HepG2 (cell line): Measurements from ENCODE around the gene GSKIP. TPM values are rescaled to one million over a fixed set of nuclear protein-coding genes. Genes with fewer than 3 reads are reported as not detected.
A peak's percentile ranks its signal among the peaks of the same experiment; 100 is the strongest.

Experiments
- AGO1 ChIP-seq: fragments of 200-400 bp; formaldehyde crosslinking; IDR thresholded peaks from 2 replicates; pipeline ENCODE4 v1.6.1; 2017; ENCODE audit warnings: mild to moderate bottlenecking, low read depth, low read length, moderate library complexity; ENCODE audit not compliant: poor library complexity, severe bottlenecking
- ATF4 ChIP-seq, 2 experiments: fragments of 450-650 bp in 1 of 2; sonication (generic) in 1 of 2; formaldehyde crosslinking; IDR thresholded peaks; 2 replicates each; pipeline versions ENCODE4 v1.5.0 to v1.8.0; 2020 to 2022; ENCODE audit warnings: mild to moderate bottlenecking in 1 of 2, missing genetic modification reagents in 1 of 2
- ATM ChIP-seq: fragments of 450-650 bp; IDR thresholded peaks from 2 replicates; pipeline ENCODE4 v1.7.1; 2017; ENCODE audit warnings: mild to moderate bottlenecking, borderline replicate concordance
- CTCF ChIP-seq: sonication (generic); formaldehyde crosslinking; IDR thresholded peaks from 2 replicates; pipeline ENCODE4 v1.5.0; 2020; ENCODE audit warnings: mild to moderate bottlenecking, missing genetic modification reagents, moderate library complexity
- ETV6 ChIP-seq: sonication (generic); formaldehyde crosslinking; conservative IDR thresholded peaks from 2 replicates; pipeline ENCODE4 v1.4.0; 2020; ENCODE audit warnings: missing genetic modification reagents
- HNF1A ChIP-seq, 2 experiments: sonication (generic) in 1 of 2; formaldehyde crosslinking in 1 of 2; IDR thresholded peaks; 2 replicates each; pipeline versions ENCODE4 v1.4.0 to v1.6.1; 2016 to 2020; ENCODE audit warnings: borderline replicate concordance in 1 of 2, low read depth in 1 of 2, mild to moderate bottlenecking in 1 of 2, missing genetic modification reagents in 1 of 2
- HOXA7 ChIP-seq: sonication (generic); formaldehyde crosslinking; IDR thresholded peaks from 2 replicates; pipeline ENCODE4 v1.8.1; 2022; ENCODE audit warnings: mild to moderate bottlenecking, missing genetic modification reagents, moderate library complexity
- KLF13 ChIP-seq: sonication (generic); formaldehyde crosslinking; IDR thresholded peaks from 2 replicates; pipeline ENCODE4 v1.4.0; 2020; ENCODE audit warnings: mild to moderate bottlenecking, missing genetic modification reagents
- MXD1 ChIP-seq: sonication (generic); formaldehyde crosslinking; IDR thresholded peaks from 2 replicates; pipeline ENCODE4 v1.4.0; 2020; ENCODE audit warnings: mild to moderate bottlenecking, missing genetic modification reagents
- NFYB ChIP-seq: sonication (generic); formaldehyde crosslinking; IDR thresholded peaks from 2 replicates; pipeline ENCODE4 v1.4.0; 2020; ENCODE audit warnings: missing genetic modification reagents
- REPIN1 ChIP-seq: sonication (generic); formaldehyde crosslinking; IDR thresholded peaks from 2 replicates; pipeline ENCODE4 v1.8.0; 2022; ENCODE audit warnings: missing genetic modification reagents, low read depth, mild to moderate bottlenecking, borderline replicate concordance
- RFXANK ChIP-seq: IDR thresholded peaks from 2 replicates; pipeline ENCODE4 v1.6.1; 2016
- ZNF275 ChIP-seq: sonication (generic); formaldehyde crosslinking; IDR thresholded peaks from 2 replicates; pipeline ENCODE4 v1.8.0; 2022; ENCODE audit warnings: missing genetic modification reagents, mild to moderate bottlenecking, inconsistent platforms, borderline replicate concordance
- ZNF34 ChIP-seq: sonication (generic); formaldehyde crosslinking; IDR thresholded peaks from 2 replicates; pipeline ENCODE4 v1.4.0; 2020; ENCODE audit warnings: mild to moderate bottlenecking, missing genetic modification reagents, borderline replicate concordance
- ZNF354B ChIP-seq: sonication (generic); formaldehyde crosslinking; IDR thresholded peaks from 2 replicates; pipeline ENCODE4 v1.8.0; 2022; ENCODE audit warnings: mild to moderate bottlenecking, missing genetic modification reagents
- ZNF441 ChIP-seq: sonication (generic); formaldehyde crosslinking; IDR thresholded peaks from 2 replicates; pipeline ENCODE4 v1.7.0; 2021; ENCODE audit warnings: missing genetic modification reagents, borderline replicate concordance
- ZNF747 ChIP-seq: sonication (generic); formaldehyde crosslinking; IDR thresholded peaks from 2 replicates; pipeline ENCODE4 v1.8.1; 2023; ENCODE audit warnings: missing genetic modification reagents, mild to moderate bottlenecking, borderline replicate concordance
- ZNF749 ChIP-seq: sonication (generic); formaldehyde crosslinking; IDR thresholded peaks from 2 replicates; pipeline ENCODE4 v1.8.0; 2022; ENCODE audit warnings: mild to moderate bottlenecking, missing genetic modification reagents, moderate library complexity, borderline replicate concordance
- ZNF780A ChIP-seq: sonication (generic); formaldehyde crosslinking; IDR thresholded peaks from 2 replicates; pipeline ENCODE4 v1.8.0; 2022; ENCODE audit warnings: mild to moderate bottlenecking, missing genetic modification reagents, moderate library complexity
- polyA plus RNA-seq, 8 experiments: library from polyadenylated mRNA; depleted of rRNA in 3 of 8; stranded (reverse) in 7 of 8; unstranded in 1 of 8; fragments of >200 nt; fragmentation: Illumina TruSeq in 4 of 8; extraction: Trizol in 4 of 8; gene quantifications; 2 replicates each; pipeline versions ENCODE4 v1.2.1 to v1.2.3, GENCODE V29; 2011 to 2016; ENCODE audit warnings: low read depth in 4 of 8, missing spikeins in 1 of 8, mixed read lengths in 1 of 8; ENCODE audit not compliant: insufficient read depth in 1 of 8
- total RNA-seq, 5 experiments: library from RNA; depleted of rRNA; stranded (reverse); fragments of >200 nt; fragmentation: Illumina TruSeq; extraction: Trizol; gene quantifications; 2 replicates each; pipeline ENCODE4 v1.2.3, GENCODE V29; 2016; ENCODE audit warnings: low read depth in 1 of 5

GSKIP gene
- total and polyA plus RNA-seq, 2 of the 13 experiments (the other 11 are each of a cell fraction or from before 2014, with no cell fraction given) = 12.5 to 27.3 TPM

GRCh38 chr14:96391293-96392118, 28.2 kb downstream of the GSKIP start (continued):
- 0 out of 2 replicates have a peak, but pooled peaks have one; percentile 43 for TF ChIP-seq ZNF441
- no peak for TF ChIP-seq ZNF34 (CRISPR knock-in tag)
- TF ChIP-seq MXD1 = peak; percentile 36; the same call in 1 of the 2 replicates
- 0 out of 2 replicates have a peak, but pooled peaks have one; percentile 8 for TF ChIP-seq NFYB (CRISPR knock-in tag)
- TF ChIP-seq CTCF (CRISPR knock-in tag) = no peak
- TF ChIP-seq ETV6 (CRISPR knock-in tag) = 0 out of 2 replicates have a peak, but pooled peaks have one; percentile 42
- TF ChIP-seq ZNF747 (CRISPR knock-in tag) = no peak
- TF ChIP-seq ZNF275 (CRISPR knock-in tag) = no peak
- TF ChIP-seq ATF4 (CRISPR knock-in tag; IDR thresholded peaks at IDR 0.05) = no peak; a peak in 1 of 4 replicates
- peak; percentile 73; the same call in 1 of the 2 replicates for TF ChIP-seq ZNF749 (CRISPR knock-in tag)
- no peak for TF ChIP-seq KLF13 (CRISPR knock-in tag)
- no peak for TF ChIP-seq ZNF354B (CRISPR knock-in tag)
- no peak for TF ChIP-seq HOXA7
- TF ChIP-seq ZNF780A = no peak
- TF ChIP-seq AGO1 = no peak
- TF ChIP-seq RFXANK (CRISPR knock-in tag) = no peak
- no peak for TF ChIP-seq HNF1A (IDR thresholded peaks at IDR 0.05; ENCODE audit: low read depth)
- TF ChIP-seq HNF1A (CRISPR knock-in tag; IDR thresholded peaks at IDR 0.05; ENCODE audit: borderline replicate concordance) = no peak
- TF ChIP-seq ATM = no peak
- TF ChIP-seq REPIN1 (CRISPR knock-in tag) = peak; percentile 56; the same call in 1 of the 2 replicates
